KOPT-K1 (cell line): ENCODE measurements around the gene CHAT.

ENCODE experiments used
- H3K27ac ChIP-seq: fragments of 200-600 bp; sonication (generic); 2 replicates; pipeline ENCODE4 v1.5.1; 2016; ENCODE audit warnings: antibody characterized with exemption, mild to moderate bottlenecking, low read depth, low read length; ENCODE audit not compliant: poor library complexity, severe bottlenecking
- H3K36me3 ChIP-seq: fragments of 200-600 bp; sonication (generic); 2 replicates; pipeline ENCODE4 v1.5.1; 2017; ENCODE audit warnings: antibody characterized with exemption, mild to moderate bottlenecking, low read length, moderate library complexity; ENCODE audit not compliant: insufficient read depth
- H3K9me3 ChIP-seq: fragments of 200-600 bp; sonication (generic); 2 replicates; pipeline ENCODE4 v1.5.1; 2017; ENCODE audit warnings: antibody characterized with exemption, low read length, mild to moderate bottlenecking; ENCODE audit not compliant: insufficient read depth, poor library complexity, severe bottlenecking

The CHAT gene

DNA sequence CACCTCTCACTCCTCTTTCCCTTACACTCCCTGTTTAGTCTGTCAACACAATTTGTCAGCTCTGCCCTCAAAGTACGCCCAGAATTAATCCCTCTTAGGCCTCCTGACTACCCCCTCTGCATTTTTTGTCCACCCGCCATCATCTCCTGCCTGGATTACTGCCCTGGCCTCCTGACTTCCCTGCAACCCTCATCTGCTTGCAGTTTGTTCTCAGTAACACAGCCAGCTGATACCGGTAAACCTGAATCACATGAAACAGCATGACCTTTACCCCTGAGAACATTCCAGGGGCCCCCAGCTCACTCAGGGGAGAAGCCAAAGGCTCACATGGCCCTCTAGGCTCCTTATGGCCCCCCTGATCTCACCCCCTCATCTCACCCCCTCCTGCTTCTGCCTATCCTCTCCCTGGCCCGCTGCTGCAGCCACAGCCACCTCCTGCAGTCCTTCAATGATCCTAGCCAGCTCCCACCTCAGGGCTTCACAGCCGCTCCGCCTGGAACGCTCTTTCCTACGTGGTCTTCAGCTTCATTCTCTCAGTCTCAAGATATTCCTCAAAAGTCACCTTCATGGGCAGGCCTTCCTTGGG lies 74.5 kb downstream of the CHAT start:
- no peak overlapping the region for H3K27ac ChIP-seq
- H3K36me3 ChIP-seq, result no peaks in the 10 kb centered on the region

DNA sequence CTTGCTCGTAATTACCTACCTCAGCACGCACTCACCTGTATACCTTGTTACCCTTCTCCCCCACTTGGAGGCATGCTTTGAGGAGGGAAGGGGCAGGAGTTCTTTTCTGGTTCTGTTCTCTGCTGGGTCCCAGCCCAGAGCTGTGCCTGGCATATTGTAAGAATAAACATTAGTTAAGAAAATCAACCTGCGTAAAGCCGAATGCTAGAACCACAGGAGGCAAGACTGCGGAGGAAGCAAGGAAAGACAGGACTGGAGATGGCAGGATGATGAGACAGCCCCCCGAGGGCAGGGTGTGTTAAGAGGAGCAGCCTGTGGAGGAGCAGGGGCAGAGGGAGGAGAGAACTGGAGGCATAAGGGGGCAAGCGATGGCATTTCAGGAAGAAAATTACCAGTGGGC lies 75.1 kb downstream of the CHAT start:
- H3K9me3 ChIP-seq, result peaks cover 18% of the 10 kb centered on the region
- H3K36me3 ChIP-seq, result no peaks in the 10 kb centered on the region
- H3K27ac ChIP-seq, result no peak overlapping the region

More for the DNA sequence above, 74.5 kb downstream of the CHAT start:
- H3K9me3 ChIP-seq, result peaks cover 16% of the 10 kb centered on the region

DNA sequence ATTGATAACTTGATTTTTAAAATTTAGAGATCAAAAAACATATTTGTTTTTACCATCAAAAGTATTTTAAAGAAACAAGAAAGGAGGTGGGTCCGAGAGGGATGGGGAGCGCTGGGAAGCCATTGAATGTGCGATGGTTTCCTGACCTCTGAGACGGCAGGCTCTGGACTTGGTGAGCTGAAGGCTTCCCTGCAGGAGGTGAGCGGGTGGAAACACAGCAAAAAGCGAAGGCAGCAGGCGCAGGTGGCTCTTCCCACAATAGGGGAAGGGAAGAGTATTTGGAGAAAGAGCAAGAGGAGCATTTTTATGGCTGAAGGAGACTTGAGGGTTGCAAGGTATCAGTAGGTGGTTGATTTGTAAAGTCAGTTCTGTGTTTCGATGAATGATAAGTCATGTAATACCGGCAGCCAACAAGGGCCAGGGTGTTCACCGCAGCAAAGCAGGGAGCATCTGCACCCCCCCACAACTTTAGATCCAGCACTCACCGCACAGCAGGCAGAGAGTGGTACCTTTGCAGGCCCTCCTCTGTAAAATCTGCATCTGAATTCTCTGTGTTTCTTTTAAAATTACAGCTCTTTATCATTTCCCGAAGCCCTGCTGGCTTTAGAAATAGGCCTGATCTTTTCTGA lies 76.2 kb downstream of the CHAT start:
- peaks cover 18% of the 10 kb centered on the region for H3K9me3 ChIP-seq
- H3K27ac ChIP-seq, result no peak overlapping the region
- no peaks in the 10 kb centered on the region for H3K36me3 ChIP-seq

DNA sequence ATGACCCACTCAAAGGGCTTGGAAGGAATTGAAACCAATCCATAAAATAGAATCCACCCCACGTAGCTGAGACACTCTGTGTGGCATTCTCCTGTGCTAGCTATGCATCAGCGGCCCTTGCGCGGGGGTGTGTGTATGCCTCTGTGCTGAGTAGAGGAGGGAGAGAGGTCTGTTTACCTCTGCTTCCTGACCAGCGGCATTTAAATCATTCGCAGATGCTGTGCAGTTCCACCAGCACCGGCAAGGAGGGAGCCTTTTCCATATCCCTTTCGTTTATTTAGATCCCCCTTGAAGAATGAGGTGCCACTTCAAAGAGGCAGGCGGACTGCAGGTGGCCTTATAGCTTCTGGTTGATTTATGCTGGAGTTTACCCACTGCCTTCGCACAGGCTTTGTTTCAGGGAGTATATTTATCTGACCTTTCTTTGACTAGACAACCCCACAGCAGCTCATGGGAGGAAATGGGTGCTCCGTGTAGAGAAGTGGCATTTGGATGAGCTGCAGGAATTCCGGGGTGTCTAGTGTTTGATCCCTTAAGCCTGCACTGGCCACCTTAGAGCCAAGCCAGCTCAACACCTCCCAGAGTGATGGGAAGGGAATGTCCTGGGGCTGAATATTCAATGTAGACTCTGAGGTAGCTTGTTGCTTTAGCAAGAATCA lies 77.0 kb downstream of the CHAT start:
- no peak overlapping the region for H3K27ac ChIP-seq
- no peaks in the 10 kb centered on the region for H3K36me3 ChIP-seq
- peaks cover 18% of the 10 kb centered on the region for H3K9me3 ChIP-seq

DNA sequence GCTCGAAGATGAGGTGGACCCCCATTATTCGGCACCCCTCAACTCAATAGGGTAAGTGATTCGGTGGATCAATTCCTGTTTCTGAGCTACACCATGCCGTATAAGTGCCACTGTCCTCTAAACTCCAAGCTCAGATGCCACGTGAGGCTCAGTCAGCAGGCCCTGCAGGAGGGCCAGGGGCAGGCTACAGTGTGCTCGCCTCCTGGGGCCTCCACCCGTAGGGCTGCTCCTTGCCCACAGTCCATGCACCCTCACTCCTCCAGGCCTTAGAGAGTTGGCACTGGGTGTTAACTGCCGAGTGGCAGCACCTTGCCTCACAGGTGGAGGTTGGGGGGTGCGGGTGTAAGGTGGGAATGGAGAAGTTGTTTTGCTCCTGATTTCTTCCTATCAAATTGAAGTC lies 77.8 kb downstream of the CHAT start:
- Histone ChIP-seq H3K36me3 (no peaks in the 10 kb centered on the region), H3K9me3 (peaks cover 14% of the 10 kb centered on the region), H3K27ac (no peak overlapping the region)

DNA sequence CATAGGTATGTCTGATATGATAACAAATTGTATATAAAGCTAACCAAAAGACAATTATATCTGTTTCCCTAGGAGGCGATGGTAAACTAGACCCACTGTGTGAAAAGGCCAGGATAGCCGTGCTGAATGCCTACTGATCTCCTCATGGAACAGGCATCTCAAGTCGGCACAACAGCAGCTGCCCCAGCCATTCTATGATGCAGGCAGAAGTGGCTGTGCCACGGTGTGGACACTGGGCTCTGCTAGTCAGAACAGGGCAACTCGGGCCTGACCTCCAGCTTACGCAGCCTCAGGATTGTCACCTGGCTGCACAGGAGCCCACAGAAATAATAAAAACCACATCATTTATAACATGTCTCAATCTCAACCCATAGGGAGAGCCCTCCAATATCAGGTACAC lies 80.6 kb downstream of the CHAT start:
- Histone ChIP-seq H3K9me3 (peaks cover 7% of the 10 kb centered on the region), H3K27ac (no peak overlapping the region), H3K36me3 (no peaks in the 10 kb centered on the region)

DNA sequence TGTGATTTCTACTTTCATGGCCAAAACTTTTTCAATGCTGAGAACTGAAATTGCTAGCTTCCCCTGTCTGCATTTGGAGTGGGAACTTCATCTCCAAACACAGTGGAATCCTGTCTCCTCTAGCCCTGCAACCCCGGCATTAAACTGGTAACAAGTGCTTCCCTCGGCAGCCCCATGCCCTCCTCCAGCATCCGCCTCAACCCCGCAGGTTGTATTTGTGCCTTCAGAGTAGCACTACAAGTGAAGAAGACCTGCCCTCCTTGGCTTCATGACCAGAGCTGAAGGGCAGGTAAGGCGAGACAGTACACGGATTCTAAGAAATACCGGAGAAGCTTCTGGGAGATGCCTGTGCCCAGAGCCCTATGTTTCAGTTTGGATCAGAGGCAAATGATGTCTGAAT lies 82.5 kb downstream of the CHAT start:
- peaks cover 7% of the 10 kb centered on the region for H3K9me3 ChIP-seq
- H3K27ac ChIP-seq, result no peak overlapping the region
- H3K36me3 ChIP-seq, result no peaks in the 10 kb centered on the region

DNA sequence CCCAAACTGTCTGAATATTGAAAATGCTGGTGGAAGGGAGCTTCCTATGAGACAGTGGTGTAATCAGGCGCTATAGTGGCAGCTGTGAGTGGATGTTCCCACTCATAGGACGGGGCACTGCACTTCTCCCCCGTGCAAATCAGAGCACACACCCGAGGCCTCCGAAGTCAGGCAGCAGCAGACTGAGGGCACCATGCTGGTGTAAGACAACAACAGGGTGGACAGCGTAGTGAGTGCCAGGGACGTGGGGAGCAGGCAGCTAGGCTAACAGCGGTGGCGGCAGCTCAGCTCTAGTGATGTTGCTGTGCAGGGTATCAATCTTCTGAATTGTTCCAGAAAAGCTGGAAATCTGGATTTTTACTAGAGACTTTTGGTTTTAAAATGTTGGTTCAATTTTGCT lies 84.8 kb downstream of the CHAT start:
- Histone ChIP-seq H3K9me3 (no peaks in the 10 kb centered on the region), H3K36me3 (no peaks in the 10 kb centered on the region), H3K27ac (no peak overlapping the region)

DNA sequence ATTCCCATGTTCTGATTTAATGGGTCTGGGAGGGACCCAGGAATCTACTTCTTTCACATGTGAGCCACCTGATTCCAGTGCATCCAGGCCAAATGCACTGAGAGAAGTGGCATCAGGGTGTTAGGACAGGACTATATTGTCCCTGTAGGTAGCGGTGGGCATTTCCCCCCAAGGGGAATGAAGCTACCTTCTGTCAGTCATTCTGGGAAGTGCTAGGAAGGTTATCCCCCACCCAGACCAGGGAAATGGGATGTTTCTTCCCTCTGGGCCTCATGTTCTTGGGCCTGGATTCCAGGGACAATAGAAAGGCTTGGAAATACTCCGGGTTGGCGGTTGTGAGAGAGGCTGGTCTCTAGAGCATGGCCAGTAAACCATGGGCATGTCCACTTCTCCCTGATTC lies 86.4 kb downstream of the CHAT start:
- H3K27ac ChIP-seq, result no peak overlapping the region
- H3K36me3 ChIP-seq, result no peaks in the 10 kb centered on the region
- peaks cover 6% of the 10 kb centered on the region for H3K9me3 ChIP-seq

DNA sequence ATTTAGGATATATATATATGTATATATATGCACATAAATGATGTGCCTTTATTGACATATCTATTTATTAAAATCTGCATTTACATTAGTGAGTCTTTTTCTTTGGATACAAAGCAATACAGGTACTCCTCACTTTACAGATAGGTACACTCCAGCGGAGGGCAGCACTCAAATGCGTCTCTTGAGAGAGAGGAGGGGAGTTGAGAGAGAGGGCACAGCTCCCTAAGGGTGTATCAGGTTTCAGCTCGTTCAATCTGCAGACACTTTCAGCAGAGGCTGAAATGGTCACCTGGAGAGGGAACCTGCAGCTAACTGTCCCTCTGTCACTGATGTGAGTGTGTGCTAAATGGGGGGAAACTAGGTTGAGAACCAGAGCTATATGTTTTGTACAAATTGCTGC lies 87.2 kb downstream of the CHAT start:
- H3K27ac ChIP-seq, result no peak overlapping the region

DNA sequence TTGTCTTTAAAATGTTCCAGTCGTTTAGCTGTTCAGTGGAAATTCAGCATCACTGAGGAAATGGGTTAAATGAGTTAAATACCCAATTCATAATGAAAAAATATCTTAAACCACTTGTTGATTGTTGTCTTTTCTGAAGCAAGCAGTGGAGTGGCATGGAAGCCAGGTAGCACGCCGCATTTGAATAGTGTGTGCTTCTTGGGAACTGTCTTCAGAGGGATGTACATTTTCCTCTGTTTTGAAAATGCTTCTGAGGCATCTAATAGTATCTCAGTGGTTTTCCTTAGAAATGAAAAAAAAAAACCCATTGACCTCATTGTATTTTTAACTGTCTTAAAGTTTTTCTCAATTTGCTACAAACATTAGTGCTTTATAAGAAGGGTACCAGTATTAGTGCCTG lies 93.7 kb downstream of the CHAT start:
- peaks cover 14% of the 10 kb centered on the region for H3K9me3 ChIP-seq
- no peak overlapping the region for H3K27ac ChIP-seq
- H3K36me3 ChIP-seq, result no peaks in the 10 kb centered on the region

More for the DNA sequence above, 87.2 kb downstream of the CHAT start:
- Histone ChIP-seq H3K36me3 (no peaks in the 10 kb centered on the region), H3K9me3 (peaks cover 12% of the 10 kb centered on the region)

DNA sequence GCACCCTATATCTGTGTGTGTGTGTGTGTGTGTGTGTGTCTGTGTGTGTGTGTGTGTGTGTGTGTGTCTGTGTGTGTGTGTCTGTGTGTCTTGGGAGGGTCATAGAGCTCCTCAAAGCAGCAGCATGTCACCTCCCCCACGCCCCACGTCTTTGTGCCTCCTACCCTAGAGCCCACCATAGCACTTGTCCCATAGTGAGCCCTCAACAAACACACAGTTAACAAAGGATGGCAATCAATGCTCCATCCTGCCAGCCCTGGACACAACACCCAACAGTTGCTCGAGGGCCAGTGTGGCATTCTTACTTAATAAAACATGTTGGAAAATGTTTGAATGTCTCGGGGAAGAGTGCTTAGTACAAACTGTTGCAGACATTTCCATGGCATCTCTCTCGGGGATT lies 96.1 kb downstream of the CHAT start:
- H3K9me3 ChIP-seq, result peaks cover 17% of the 10 kb centered on the region
- no peaks in the 10 kb centered on the region for H3K36me3 ChIP-seq
- H3K27ac ChIP-seq, result no peak overlapping the region

DNA sequence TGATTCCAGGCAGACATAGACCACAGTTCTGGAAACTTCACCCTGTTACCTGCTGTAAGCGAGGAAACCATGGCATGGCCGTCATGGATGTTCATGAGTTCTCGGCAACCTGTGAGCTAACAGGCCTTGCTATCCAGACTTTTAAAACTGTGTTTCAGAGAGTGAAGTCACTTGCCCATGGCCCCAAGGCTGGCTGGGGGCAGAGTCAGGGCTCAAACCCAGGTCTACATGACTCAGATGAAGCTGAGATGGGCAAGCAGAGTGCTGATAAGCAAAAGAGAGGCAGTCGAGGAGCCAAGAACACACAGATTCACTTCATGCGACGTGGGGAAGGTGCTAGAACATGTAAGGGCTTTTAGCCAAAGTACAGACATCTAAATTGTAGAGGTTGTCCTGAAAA lies 97.1 kb downstream of the CHAT start:
- Histone ChIP-seq H3K9me3 (peaks cover 8% of the 10 kb centered on the region), H3K27ac (no peak overlapping the region), H3K36me3 (no peaks in the 10 kb centered on the region)

DNA sequence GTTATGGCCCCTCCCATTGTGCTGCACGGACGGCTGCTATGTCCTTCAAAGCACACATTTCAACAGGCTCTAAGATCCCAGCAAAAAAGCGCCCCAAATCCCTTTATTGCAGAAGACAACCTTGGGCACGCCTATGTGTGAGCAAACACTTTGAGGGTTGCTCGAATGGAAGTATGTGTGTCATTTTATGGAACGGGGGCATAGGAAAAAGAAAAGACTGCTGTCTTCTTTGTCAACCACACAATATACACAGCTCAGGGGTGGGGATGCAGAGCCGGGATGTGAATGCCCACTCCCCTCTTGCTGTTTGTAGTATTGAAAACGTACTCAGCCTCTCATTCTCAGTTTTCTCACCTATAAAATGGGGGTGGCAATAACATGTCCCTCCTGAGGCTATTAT lies 97.6 kb downstream of the CHAT start:
- no peaks in the 10 kb centered on the region for H3K36me3 ChIP-seq

DNA sequence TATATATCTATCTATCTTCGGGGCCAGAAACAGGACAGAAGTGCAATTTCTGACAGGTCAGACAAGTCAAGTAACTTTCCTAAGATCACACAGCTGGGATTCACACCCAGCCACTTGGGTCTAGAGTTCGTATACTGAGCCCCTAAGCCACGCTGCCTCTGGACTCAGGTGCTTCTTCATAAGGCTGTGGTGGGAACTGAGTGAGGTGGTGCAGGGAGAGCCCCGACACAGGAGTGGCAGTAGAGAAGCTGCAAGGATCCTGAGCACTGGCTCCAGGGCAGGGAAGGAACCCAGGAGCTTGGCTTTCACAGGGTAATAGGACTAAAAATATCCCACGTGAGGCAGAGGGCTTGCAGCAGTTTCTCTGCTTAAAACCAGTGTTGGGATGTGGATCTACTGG lies 99.4 kb downstream of the CHAT start:
- peaks cover 7% of the 10 kb centered on the region for H3K9me3 ChIP-seq
- H3K27ac ChIP-seq, result no peak overlapping the region
- H3K36me3 ChIP-seq, result no peaks in the 10 kb centered on the region

More for the DNA sequence above, 97.6 kb downstream of the CHAT start:
- Histone ChIP-seq H3K9me3 (peaks cover 7% of the 10 kb centered on the region), H3K27ac (no peak overlapping the region)
